HepG2 (cell line): Measurements from ENCODE around the gene MAIP1. TPM values are rescaled to one million over a fixed set of nuclear protein-coding genes. Genes with fewer than 3 reads are reported as not detected.
A peak's percentile ranks its signal among the peaks of the same experiment; 100 is the strongest.

Experiments used
- CHD4 ChIP-seq: fragments of 200-600 bp; sonication (generic); IDR thresholded peaks from 2 replicates; pipeline ENCODE4 v1.7.0; 2017; ENCODE audit warnings: mild to moderate bottlenecking, low read length, borderline replicate concordance
- CREB1 ChIP-seq, 2 experiments: fragments of 450-650 bp in 1 of 2; IDR thresholded peaks; 2 replicates each; pipeline ENCODE4 v1.6.1; 2016 to 2017; ENCODE audit warnings: control low read depth in 1 of 2, mild to moderate bottlenecking in 1 of 2, missing compliant biosample characterization in 1 of 2, missing genetic modification characterization in 1 of 2
- ELF3 ChIP-seq: IDR thresholded peaks from 2 replicates; pipeline ENCODE4 v1.6.1; 2016; ENCODE audit warnings: missing genetic modification reagents, missing compliant biosample characterization
- HMGA1 ChIP-seq: sonication (generic); formaldehyde crosslinking; conservative IDR thresholded peaks from 2 replicates; pipeline ENCODE4 v1.4.0; 2020; ENCODE audit warnings: missing genetic modification reagents
- IRX3 ChIP-seq: sonication (generic); formaldehyde crosslinking; IDR thresholded peaks from 2 replicates; pipeline ENCODE4 v1.8.1; 2023; ENCODE audit warnings: mild to moderate bottlenecking, low read depth, missing genetic modification reagents, borderline replicate concordance
- MIER3 ChIP-seq: IDR thresholded peaks from 2 replicates; pipeline ENCODE4 v1.6.1; 2016; ENCODE audit warnings: missing compliant biosample characterization, borderline replicate concordance
- MLLT10 ChIP-seq: sonication (generic); formaldehyde crosslinking; IDR thresholded peaks from 2 replicates; pipeline ENCODE4 v1.4.0; 2020; ENCODE audit warnings: missing genetic modification reagents
- NCOA1 ChIP-seq: sonication (generic); formaldehyde crosslinking; IDR thresholded peaks from 2 replicates; pipeline ENCODE4 v1.9.0; 2021; ENCODE audit warnings: missing genetic modification reagents
- TFDP1 ChIP-seq: IDR thresholded peaks from 2 replicates; pipeline ENCODE4 v1.6.1; 2016; ENCODE audit warnings: missing compliant biosample characterization, missing genetic modification reagents, borderline replicate concordance
- TGIF2 ChIP-seq: IDR thresholded peaks from 2 replicates; pipeline ENCODE4 v1.6.1; 2016; ENCODE audit warnings: control low read depth, missing compliant biosample characterization
- ZNF10 ChIP-seq: sonication (generic); formaldehyde crosslinking; IDR thresholded peaks from 2 replicates; pipeline ENCODE4 v1.4.0; 2020; ENCODE audit warnings: mild to moderate bottlenecking, low read depth, missing genetic modification reagents, borderline replicate concordance
- ZNF180 ChIP-seq: sonication (generic); formaldehyde crosslinking; IDR thresholded peaks from 2 replicates; pipeline ENCODE4 v1.4.0; 2020; ENCODE audit warnings: low read depth, missing genetic modification reagents, borderline replicate concordance
- ZNF263 ChIP-seq: sonication (generic); formaldehyde crosslinking; IDR thresholded peaks from 2 replicates; pipeline ENCODE4 v1.4.0; 2020; ENCODE audit warnings: missing genetic modification reagents
- ZNF407 ChIP-seq: sonication (generic); formaldehyde crosslinking; IDR thresholded peaks from one replicate; pipeline ENCODE4 v1.5.1; 2020; ENCODE audit warnings: mild to moderate bottlenecking, missing genetic modification reagents; ENCODE audit errors: not compliant biosample characterization
- ZNF556 ChIP-seq: sonication (generic); formaldehyde crosslinking; IDR thresholded peaks from 2 replicates; pipeline ENCODE4 v1.4.0; 2020; ENCODE audit warnings: mild to moderate bottlenecking, missing genetic modification reagents, borderline replicate concordance
- ZNF557 ChIP-seq: sonication (generic); formaldehyde crosslinking; IDR thresholded peaks from 2 replicates; pipeline ENCODE4 v1.4.0; 2020; ENCODE audit warnings: missing genetic modification reagents
- ZNF879 ChIP-seq: sonication (generic); formaldehyde crosslinking; IDR thresholded peaks from 2 replicates; pipeline ENCODE4 v1.8.1; 2023; ENCODE audit warnings: missing genetic modification reagents
- polyA plus RNA-seq, 8 experiments: library from polyadenylated mRNA; depleted of rRNA in 3 of 8; stranded (reverse) in 7 of 8; unstranded in 1 of 8; fragments of >200 nt; fragmentation: Illumina TruSeq in 4 of 8; extraction: Trizol in 4 of 8; gene quantifications; 2 replicates each; pipeline versions ENCODE4 v1.2.1 to v1.2.3, GENCODE V29; 2011 to 2016; ENCODE audit warnings: low read depth in 4 of 8, missing spikeins in 1 of 8, mixed read lengths in 1 of 8; ENCODE audit not compliant: insufficient read depth in 1 of 8
- total RNA-seq, 5 experiments: library from RNA; depleted of rRNA; stranded (reverse); fragments of >200 nt; fragmentation: Illumina TruSeq; extraction: Trizol; gene quantifications; 2 replicates each; pipeline ENCODE4 v1.2.3, GENCODE V29; 2016; ENCODE audit warnings: low read depth in 1 of 5
- TF ChIP-seq, protein P1 (sequence below), 2 experiments: sonication (generic) in 1 of 2; formaldehyde crosslinking in 1 of 2; IDR thresholded peaks; 2 replicates each; pipeline versions ENCODE4 v1.5.1 to v1.6.1; 2011 to 2020; ENCODE audit warnings: borderline replicate concordance in 1 of 2, low read depth in 1 of 2, low read length in 1 of 2, mild to moderate bottlenecking in 1 of 2, missing genetic modification reagents in 1 of 2, moderate library complexity in 1 of 2

Gene MAIP1
- total and polyA plus RNA-seq, 2 of the 13 experiments (the other 11 are each of a cell fraction or from before 2014, with no cell fraction given): 22.3 to 72.9 TPM

- TF ChIP-seq NCOA1 (CRISPR knock-in tag) (peak; percentile 18), ZNF407 (no peak), ZNF556 (CRISPR knock-in tag) (no peak), IRX3 (CRISPR knock-in tag) (0 out of 2 replicates have a peak, but pooled peaks have one; percentile 16), CHD4 (no peak), ZNF10 (CRISPR knock-in tag) (no peak), ZNF557 (CRISPR knock-in tag) (0 out of 2 replicates have a peak, but pooled peaks have one; percentile 5), ZNF263 (CRISPR knock-in tag) (0 out of 2 replicates have a peak, but pooled peaks have one; percentile 42), CREB1 (IDR thresholded peaks at IDR 0.05) (no peak), CREB1 (CRISPR knock-in tag; IDR thresholded peaks at IDR 0.05) (0 out of 2 replicates have a peak, but pooled peaks have one; percentile 2), ZNF879 (CRISPR knock-in tag) (no peak), TGIF2 (CRISPR knock-in tag) (0 out of 2 replicates have a peak, but pooled peaks have one; percentile 76), TFDP1 (CRISPR knock-in tag) (no peak), ZNF180 (CRISPR knock-in tag) (no peak; the same call in 1 of the 2 replicates), MIER3 (CRISPR knock-in tag) (no peak), ELF3 (CRISPR knock-in tag) (no peak), MLLT10 (CRISPR knock-in tag) (0 out of 2 replicates have a peak, but pooled peaks have one; percentile 43), HMGA1 (no peak)
- TF ChIP-seq, protein P1, sequence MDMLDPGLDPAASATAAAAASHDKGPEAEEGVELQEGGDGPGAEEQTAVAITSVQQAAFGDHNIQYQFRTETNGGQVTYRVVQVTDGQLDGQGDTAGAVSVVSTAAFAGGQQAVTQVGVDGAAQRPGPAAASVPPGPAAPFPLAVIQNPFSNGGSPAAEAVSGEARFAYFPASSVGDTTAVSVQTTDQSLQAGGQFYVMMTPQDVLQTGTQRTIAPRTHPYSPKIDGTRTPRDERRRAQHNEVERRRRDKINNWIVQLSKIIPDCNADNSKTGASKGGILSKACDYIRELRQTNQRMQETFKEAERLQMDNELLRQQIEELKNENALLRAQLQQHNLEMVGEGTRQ (IDR thresholded peaks at IDR 0.05; ENCODE audit: low read depth, low read length): no peak
- TF ChIP-seq, protein P1 (CRISPR knock-in tag; IDR thresholded peaks at IDR 0.05; ENCODE audit: borderline replicate concordance): 0 out of 2 replicates have a peak, but pooled peaks have one; percentile 13
Measured at GRCh38 chr2:199955007-199955338, 409 bp upstream of the MAIP1 start (continued).
